A549 (cell line): ENCODE results near the gene OTUD3.

Source experiments
- CEBPB ChIP-seq, 2 experiments: fragments of >200 bp in 1 of 2; sonication (Bioruptor Twin) in 1 of 2; formaldehyde crosslinking in 1 of 2; IDR thresholded peaks; 2 replicates each; pipeline ENCODE4 v1.6.1; 2012 to 2016
- CTCF ChIP-seq: fragments of >200 bp; sonication (Bioruptor Twin); formaldehyde crosslinking; IDR thresholded peaks from 3 replicates; pipeline ENCODE4 v1.5.1; 2016
- EHF ChIP-seq: fragments of 250-450 bp; sonication (Bioruptor Pico); IDR thresholded peaks from 2 replicates; pipeline ENCODE4 v1.5.0; 2020; ENCODE audit warnings: mild to moderate bottlenecking
- GATA3 ChIP-seq: IDR thresholded peaks from 2 replicates; pipeline ENCODE4 v1.6.1; 2012; ENCODE audit warnings: borderline replicate concordance
- HDAC2 ChIP-seq: fragments of 200-600 bp; sonication (generic); IDR thresholded peaks from 2 replicates; pipeline ENCODE4 v1.6.1; 2016
- MAX ChIP-seq: IDR thresholded peaks from 2 replicates; pipeline ENCODE4 v1.6.1; 2012
- NFE2L2 ChIP-seq: fragments of 150-350 bp; conservative IDR thresholded peaks from 2 replicates; pipeline ENCODE4 v1.6.1; 2014; ENCODE audit warnings: low read length
- POLR2AphosphoS2 ChIP-seq: conservative IDR thresholded peaks from 2 replicates; pipeline ENCODE4 v1.6.1; 2012; ENCODE audit warnings: low read length, improper control_type of control experiment, inconsistent platforms
- RFX5 ChIP-seq: fragments of 450-650 bp; IDR thresholded peaks from 2 replicates; pipeline ENCODE4 v1.7.1; 2014; ENCODE audit warnings: antibody characterized with exemption, mild to moderate bottlenecking, moderate library complexity

- TF ChIP-seq MAX (no peak), CTCF (no peak), CEBPB (IDR thresholded peaks at IDR 0.05) (no peak), EHF (CRISPR knock-in tag) (no peak), RFX5 (no peak), NFE2L2 (no peak), GATA3 (no peak), POLR2AphosphoS2 (no peak), HDAC2 (no peak)
Observed at GRCh38 chr1:19923137-19923952, 41.1 kb downstream of the OTUD3 start, which contains the start of gene PLA2G2E.
